GM12865 (cell line): ENCODE data around the gene PPT1.

Source experiments
- DNase-seq: peaks from one replicate; pipeline ENCODE4 v3.0.0; 2010; ENCODE audit warnings: low read depth
- H3K4me3 ChIP-seq: 2 replicates; pipeline ENCODE4 v1.5.1; 2011; ENCODE audit warnings: mild to moderate bottlenecking, low read depth, low read length, control low read depth
- CTCF ChIP-seq: IDR thresholded peaks from 2 replicates; pipeline ENCODE4 v1.5.1; 2011; ENCODE audit warnings: low read length, control low read depth, low read depth, inconsistent platforms; ENCODE audit not compliant: insufficient read depth; ENCODE audit errors: missing control alignments

Gene PPT1

DNA sequence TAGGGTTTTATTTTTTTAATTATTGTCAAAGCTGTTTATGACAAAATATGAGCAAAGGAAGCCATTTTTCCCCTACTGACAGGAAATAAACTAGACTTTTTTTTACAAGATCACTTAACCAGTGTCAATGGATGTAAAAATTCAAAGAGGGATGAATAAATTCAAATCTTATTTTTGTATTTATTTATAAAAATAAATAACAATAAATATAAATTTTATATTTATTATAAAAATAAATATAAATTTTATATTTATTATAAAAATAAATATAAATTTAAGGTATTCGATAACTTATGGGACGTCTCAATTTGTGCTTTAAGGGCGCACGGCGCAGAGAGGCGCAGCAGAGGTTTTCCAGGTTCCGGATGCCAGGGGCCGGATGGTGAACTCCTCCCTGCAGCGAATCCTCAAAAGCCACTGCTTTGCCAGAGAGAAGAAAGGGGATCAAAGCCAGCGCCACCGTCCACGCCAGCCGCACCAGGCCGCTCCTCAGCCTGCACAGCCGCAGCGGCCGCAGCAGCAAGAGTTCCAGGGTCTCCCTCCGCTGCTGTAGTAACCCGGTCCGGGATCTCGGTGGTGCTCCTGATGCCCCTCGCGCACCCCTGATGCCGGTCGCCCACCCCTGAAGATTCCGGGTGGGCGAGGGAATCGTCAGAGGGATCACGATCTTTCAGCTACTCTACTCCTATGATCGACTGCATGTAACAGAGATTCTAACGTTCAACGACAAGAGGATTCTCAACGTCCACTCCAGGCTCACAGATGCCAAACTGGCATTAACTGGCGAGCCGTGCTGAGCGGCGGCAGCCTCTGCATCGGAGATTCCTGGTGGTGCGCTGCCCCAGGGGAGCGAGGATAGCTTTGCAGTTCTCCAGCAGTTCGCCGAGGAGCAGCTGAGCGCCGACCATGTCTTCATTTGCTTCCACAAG lies 35.6 kb upstream of the PPT1 start:
- TF ChIP-seq CTCF: no peak
- DNase-seq: no peak
- H3K4me3 ChIP-seq: no peak overlapping the region

GRCh38 chr1:40130892-40131291 lies 33.8 kb upstream of the PPT1 start:
- no peak overlapping the region for H3K4me3 ChIP-seq
- DNase-seq: no peak
- no peak for TF ChIP-seq CTCF

DNA sequence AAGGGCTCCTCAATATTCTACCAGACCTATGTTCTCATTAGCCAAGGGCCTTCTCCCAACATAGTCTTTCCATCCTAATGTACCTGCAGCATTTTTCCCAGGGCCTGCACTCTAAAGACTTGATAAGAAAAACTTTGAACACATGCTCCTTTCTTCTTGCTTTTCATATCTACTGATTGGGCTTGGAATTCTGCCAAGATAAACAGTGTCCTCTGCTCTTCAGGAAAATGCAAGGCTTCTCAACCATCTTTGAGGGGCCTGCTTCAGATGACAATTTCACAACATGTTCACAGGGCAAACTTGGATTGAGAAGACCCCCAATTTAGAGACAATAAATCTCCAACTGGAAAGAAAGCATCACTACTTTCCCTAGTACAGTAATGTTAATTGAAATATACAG lies 25.8 kb upstream of the PPT1 start:
- no peak overlapping the region for H3K4me3 ChIP-seq
- TF ChIP-seq CTCF: no peak
- no peak for DNase-seq

DNA sequence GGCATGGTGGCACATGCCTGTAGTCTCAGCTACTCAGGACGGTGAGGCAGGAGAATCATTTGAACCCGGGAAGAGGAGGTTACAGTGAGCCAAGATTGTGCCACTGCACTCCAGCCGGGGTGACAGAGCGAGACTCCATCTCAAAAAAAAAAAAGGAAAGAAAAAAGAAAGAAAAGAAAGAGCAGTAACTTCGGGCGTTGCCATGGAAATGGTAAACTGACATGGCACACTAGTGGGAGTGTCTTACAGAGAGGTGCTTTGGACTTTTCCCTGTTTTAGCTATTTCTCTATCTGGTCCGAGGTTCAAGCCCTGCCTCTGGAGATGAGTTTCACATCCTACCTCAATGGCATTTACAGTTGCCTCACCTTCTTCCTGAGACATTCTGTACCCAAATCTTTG lies 23.1 kb upstream of the PPT1 start:
- H3K4me3 ChIP-seq: no peak overlapping the region
- DNase-seq: no peak
- no peak for TF ChIP-seq CTCF

DNA sequence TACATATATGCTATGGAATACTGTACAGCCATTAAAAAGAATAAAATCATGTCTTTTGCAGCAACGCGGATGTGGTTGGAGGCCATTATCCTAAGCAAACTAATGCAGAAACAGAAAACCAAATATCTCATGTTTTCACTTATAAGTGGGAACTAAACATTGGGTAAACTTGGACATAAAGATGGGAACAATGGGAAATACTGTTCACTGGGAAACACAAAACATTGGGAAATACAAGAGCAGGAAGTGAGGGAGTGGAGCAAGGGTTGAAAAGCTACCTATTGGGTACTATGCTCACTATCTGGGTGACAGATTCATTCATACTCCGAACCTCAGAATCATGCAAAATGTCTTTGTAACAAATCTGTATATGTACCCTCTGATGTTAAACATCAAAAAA lies 17.3 kb upstream of the PPT1 start:
- TF ChIP-seq CTCF: no peak
- no peak overlapping the region for H3K4me3 ChIP-seq
- no peak for DNase-seq

- no peak overlapping the region for H3K4me3 ChIP-seq
- no peak for DNase-seq
- no peak for TF ChIP-seq CTCF
Observed at GRCh38 chr1:40110389-40110788, 13.3 kb upstream of the PPT1 start.
